ENCODE measurements around the gene MS4A4E. TPM values are rescaled to one million over a fixed set of nuclear protein-coding genes. Genes with fewer than 3 reads are reported as not detected.
"Not testable (repeated sequence)": the region's sequence is repeated elsewhere in the genome, so short reads cannot be mapped to it uniquely, and the experiment has no call there.

Gene MS4A4E
- total RNA-seq, 1 experiment from 2014 or later, result not detected

GRCh38 chr11:60221692-60222091 lies 21.2 kb downstream of the MS4A4E start:
- DNase-seq (ENCODE audit: low read depth), result no peak

GRCh38 chr11:60221181-60221580 lies 21.8 kb downstream of the MS4A4E start:
- no peak for DNase-seq (ENCODE audit: low read depth)

GRCh38 chr11:60214386-60214785 lies 28.6 kb downstream of the MS4A4E start:
- no peak for DNase-seq (ENCODE audit: low read depth)

- no peak for DNase-seq (ENCODE audit: low read depth)
These were observed 31.7 kb downstream of the MS4A4E start for GRCh38 chr11:60211206-60211605.

- DNase-seq (ENCODE audit: low read depth), result no peak
These were observed 33.0 kb downstream of the MS4A4E start for GRCh38 chr11:60209977-60210376.

- DNase-seq (ENCODE audit: low read depth), result no peak
These were observed 34.0 kb downstream of the MS4A4E start for GRCh38 chr11:60208951-60209350.

- peak; percentile 37 for DNase-seq (ENCODE audit: low read depth)
These were observed 34.6 kb downstream of the MS4A4E start for GRCh38 chr11:60208146-60208895.

- DNase-seq (ENCODE audit: low read depth), result no peak
These were observed 36.3 kb downstream of the MS4A4E start for GRCh38 chr11:60206616-60207015.

- no peak for DNase-seq (ENCODE audit: low read depth)
These were observed 38.0 kb downstream of the MS4A4E start for GRCh38 chr11:60204922-60205321.

GRCh38 chr11:60201334-60201733 lies 41.6 kb downstream of the MS4A4E start:
- DNase-seq (ENCODE audit: low read depth), result not testable (repeated sequence)

- DNase-seq (ENCODE audit: low read depth), result no peak
These were observed 45.5 kb downstream of the MS4A4E start for GRCh38 chr11:60197442-60197841.

- no peak for DNase-seq (ENCODE audit: low read depth)
These were observed 47.0 kb downstream of the MS4A4E start for GRCh38 chr11:60195923-60196368.

- DNase-seq (ENCODE audit: low read depth), result no peak
These were observed 48.4 kb downstream of the MS4A4E start for GRCh38 chr11:60194511-60194910.

GRCh38 chr11:60193687-60194433 lies 49.1 kb downstream of the MS4A4E start:
- DNase-seq (ENCODE audit: low read depth), result peak; percentile 45

GRCh38 chr11:60192564-60192963 lies 50.4 kb downstream of the MS4A4E start:
- not testable (repeated sequence) for DNase-seq (ENCODE audit: low read depth)

GRCh38 chr11:60188481-60188880 lies 54.5 kb downstream of the MS4A4E start:
- not testable (repeated sequence) for DNase-seq (ENCODE audit: low read depth)

GRCh38 chr11:60186128-60186527 lies 56.8 kb downstream of the MS4A4E start:
- not testable (repeated sequence) for DNase-seq (ENCODE audit: low read depth)

GRCh38 chr11:60185512-60185827 lies 57.5 kb downstream of the MS4A4E start:
- not testable (repeated sequence) for DNase-seq (ENCODE audit: low read depth)

- no peak for DNase-seq (ENCODE audit: low read depth)
These were observed 58.0 kb downstream of the MS4A4E start for GRCh38 chr11:60184824-60185511.

GRCh38 chr11:60183591-60184205 lies 59.2 kb downstream of the MS4A4E start:
- no peak for DNase-seq (ENCODE audit: low read depth)

- DNase-seq (ENCODE audit: low read depth), result no peak
These were observed 60.2 kb downstream of the MS4A4E start, which contains the start of gene MS4A6A for GRCh38 chr11:60182541-60183330. MS4A6A (minus strand) TSS chr11:60183083; CDS start chr11:60181727, 1,356 bp downstream.
